SK-N-MC (cell line): ENCODE measurements around the gene RPP38.

Experiments used
- EZH2 ChIP-seq: fragments of 200-600 bp; sonication (generic); IDR thresholded peaks from one replicate; pipeline ENCODE4 v1.6.1; 2017; ENCODE audit warnings: antibody characterized with exemption
- FOXP2 ChIP-seq: optimal IDR thresholded peaks from 2 replicates; pipeline ENCODE3; 2011; ENCODE audit warnings: mild to moderate bottlenecking, moderate library complexity; ENCODE audit not compliant: insufficient read depth; ENCODE audit errors: extremely low read length, control extremely low read depth
- POLR2AphosphoS5 ChIP-seq: IDR thresholded peaks from 2 replicates; pipeline ENCODE4 v1.6.1; 2012; ENCODE audit warnings: mild to moderate bottlenecking, low read depth, low read length, borderline replicate concordance

- no peak for TF ChIP-seq POLR2AphosphoS5
- TF ChIP-seq EZH2: no peak
- no peak for TF ChIP-seq FOXP2
These were observed 40.5 kb downstream of the RPP38 start for GRCh38 chr10:15137636-15138035.
